ENCODE measurements around the gene IGF2.

IGF2 gene

DNA sequence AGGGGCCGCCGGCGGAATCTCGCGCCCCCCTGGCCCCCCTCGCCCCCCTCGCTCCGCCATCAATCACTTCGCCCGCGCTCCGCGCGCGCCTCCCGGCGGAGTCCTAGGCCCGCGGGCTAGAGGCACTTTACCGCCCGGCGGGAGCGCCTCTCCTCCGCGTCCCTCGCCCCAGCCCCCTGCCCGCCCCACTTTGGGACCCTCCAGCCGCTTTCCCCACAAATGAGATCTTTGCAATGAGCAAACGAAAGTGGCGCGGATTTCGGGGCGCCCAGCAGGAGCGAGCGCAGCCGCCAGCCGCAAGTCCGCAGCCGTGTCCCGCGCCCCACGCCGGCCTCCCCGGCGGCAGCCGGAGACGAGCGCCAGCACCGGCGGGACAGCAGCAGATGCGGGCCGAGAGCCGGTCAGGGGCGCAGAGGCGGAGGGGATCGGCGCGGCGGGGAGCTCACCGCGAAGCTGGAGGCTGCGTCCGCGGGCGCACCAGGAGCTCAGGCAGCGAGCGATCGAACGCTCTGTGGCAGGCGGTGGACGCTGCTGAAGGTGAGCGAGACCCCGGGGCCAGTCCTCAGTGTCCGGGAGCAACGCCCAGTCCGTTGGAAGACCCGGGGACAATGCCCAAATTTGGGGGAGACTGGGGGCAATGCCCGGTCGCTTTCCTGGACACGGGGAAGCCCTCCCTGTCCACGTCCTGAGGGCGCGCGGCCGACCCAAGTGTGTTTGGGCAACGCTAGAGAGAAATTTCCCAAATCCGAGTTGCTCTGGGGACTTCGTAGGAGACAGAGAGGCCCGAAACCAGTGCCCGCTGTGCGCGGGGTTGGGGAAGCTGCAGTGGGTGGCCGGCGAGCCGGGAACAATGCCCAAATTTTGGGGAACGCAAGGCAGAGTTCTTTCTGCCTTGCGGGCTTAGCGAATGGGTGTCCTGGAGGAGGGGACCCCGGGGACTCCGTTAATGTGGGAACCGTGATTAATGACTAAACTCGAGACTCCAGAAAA, 1.5 kb upstream of the IGF2 start:
- in situ Hi-C loops (cut with MboI; ENCODE audit: low pct_unique_long_range_greater_than_20kb, low sequenced_read_pairs): no loop called here

DNA sequence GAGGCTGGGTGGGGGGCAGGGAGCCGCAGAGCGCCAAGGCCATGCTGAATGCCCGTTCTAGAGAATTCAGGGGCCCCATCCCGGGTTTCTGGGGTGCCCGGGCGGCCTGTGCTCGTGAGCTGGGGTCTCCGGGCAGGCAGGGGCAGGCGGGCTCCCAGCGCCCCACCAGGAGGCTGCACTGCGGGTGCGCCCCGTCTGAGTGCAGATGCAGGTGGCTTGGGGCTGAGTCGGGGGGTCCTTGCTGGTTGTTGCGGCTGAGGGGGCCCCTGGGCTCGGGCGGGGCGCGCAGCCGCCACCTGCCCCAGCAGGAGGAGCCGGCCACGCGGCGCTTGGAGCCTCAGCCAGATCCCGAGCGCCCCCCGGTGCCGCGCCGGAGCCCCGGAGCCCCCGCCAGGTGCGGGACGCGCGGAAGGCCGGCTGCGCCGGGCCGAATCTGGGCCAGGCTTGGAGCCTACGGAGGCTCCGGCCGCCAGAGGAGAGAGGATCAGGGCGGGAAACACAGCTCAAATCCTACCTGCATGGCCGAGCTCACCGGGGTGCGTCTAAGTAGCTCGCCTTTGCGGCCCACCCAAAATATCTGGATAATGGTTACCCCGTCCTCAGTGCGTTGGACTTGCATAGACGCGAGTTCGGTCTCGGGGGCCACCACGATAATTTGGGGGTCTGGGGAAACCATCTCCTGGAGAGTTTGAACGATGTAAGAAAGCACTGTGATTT, 590 bp upstream of the IGF2 start:
- in situ Hi-C loops (cut with MboI; ENCODE audit: low pct_unique_long_range_greater_than_20kb, low sequenced_read_pairs): no loop called here
- no peak for DNase-seq

More for the DNA sequence above, 1.5 kb upstream of the IGF2 start:
- no peak for DNase-seq

DNA sequence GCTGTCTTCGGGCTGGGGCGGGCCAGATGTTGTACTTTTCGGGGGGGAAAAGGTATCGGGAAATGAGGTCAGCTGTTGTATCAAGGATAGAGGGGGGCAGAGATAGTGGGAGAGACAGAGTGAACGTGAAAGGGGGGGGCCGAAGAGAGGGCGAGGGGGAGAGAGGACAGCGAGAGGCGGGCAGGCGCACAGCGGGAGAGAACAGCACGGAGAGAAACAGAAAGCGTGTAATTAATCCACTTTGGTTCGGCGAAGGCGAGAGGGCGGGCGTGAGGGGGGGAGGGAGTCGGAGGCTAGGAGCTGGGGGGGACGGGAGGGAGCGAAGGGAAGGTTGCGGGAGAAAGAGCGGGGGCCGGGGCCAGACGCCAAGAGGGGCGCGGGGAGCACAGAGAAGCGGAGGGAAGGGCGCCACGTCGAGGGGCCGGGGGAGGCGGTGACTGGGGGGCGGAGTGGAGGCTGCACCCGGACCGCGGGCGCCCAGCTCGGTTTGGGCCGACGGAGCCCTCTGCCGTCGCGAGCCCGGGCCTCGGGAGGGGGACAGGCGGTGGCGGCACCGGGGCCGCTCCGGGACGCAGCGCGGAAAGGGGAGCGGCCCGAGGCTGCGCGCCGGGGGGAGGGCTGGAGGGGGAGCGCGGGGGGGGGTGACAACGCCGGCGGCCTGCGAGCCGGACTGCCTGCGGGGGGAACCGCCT, 612 bp downstream of the IGF2 start:
- in situ Hi-C loops (cut with MboI; ENCODE audit: low pct_unique_long_range_greater_than_20kb, low sequenced_read_pairs): no loop called here
- no peak for DNase-seq

DNA sequence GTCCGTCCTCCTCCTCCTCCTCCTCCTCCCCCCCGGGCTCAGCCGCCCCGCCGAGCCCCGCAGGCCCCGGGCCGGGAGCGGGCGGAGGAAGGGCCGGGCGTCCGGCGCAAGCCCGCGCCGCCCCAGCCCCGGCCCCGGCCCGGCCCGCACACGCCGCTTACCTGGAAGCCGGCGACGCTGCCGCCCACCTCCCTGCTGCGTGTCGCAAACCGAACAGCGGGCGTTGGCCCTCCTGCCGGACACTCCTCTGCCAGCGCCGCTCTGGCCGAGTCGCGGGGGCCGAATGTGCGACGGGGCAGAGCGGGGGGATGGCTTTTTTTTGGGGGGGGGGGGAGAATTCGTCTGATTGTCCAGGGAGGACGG, 1.1 kb downstream of the IGF2 start:
- in situ Hi-C loops (cut with MboI; ENCODE audit: low pct_unique_long_range_greater_than_20kb, low sequenced_read_pairs): no loop called here

DNA sequence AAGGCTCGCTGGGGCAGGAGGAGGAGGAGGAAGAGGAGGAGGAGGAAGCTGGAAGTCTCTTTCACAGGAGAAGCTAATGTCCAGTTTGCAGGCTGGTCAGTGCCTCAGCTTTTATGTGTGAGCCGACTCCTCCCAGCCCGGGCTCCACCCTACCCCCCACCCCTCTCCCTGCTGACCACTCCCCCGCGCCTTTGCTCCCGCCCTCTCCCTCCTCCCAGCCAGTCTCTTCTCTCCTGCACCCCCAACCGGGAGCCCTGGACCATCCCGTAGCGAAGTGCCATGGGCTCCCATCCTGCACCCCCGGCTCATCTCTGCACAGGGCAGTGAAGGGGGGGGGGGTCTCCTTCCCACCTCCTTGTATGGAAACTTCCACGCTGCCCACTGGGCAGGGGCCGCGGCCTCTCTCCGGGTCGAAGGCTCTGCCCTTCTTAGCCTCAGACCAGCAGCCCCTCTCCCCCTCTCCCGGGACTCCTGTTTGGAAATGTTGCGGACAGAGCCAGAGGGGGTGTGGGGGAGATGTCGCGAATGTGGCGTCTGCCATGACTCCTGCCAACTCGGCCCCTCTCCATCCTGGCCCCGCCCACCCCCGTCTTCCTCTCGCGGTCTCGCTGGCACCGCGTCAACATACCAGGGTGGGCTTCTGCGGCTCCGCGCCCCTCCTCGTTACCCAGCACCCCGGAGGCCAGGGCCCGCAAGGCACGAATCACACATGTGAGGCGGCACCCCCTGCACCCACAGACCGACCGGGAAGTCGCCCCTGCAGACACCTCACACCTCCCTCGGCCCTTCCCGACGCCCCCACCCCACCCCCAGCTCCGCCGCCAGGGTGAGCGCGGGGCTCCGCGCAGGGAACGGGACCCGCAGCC, 1.8 kb downstream of the IGF2 start:
- in situ Hi-C loops (cut with MboI; ENCODE audit: low pct_unique_long_range_greater_than_20kb, low sequenced_read_pairs): no loop called here
- DNase-seq: no peak

More for the DNA sequence above, 1.1 kb downstream of the IGF2 start:
- DNase-seq: no peak

DNA sequence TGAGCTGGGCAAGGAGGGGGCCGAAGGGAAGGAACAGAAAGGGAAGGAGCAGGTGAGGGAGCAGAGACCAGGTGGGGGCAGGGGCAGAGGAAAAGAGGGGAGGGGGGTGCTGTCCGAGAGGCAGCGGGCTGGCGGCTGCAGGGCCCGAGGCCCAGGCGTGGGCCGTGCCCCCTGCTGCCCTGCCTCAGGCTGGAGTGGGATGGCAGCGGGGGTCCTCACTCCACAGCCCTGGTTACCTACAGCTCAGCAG, 2.3 kb downstream of the IGF2 start:
- in situ Hi-C loops (cut with MboI; ENCODE audit: low pct_unique_long_range_greater_than_20kb, low sequenced_read_pairs): no loop called here
- no peak for DNase-seq

DNA sequence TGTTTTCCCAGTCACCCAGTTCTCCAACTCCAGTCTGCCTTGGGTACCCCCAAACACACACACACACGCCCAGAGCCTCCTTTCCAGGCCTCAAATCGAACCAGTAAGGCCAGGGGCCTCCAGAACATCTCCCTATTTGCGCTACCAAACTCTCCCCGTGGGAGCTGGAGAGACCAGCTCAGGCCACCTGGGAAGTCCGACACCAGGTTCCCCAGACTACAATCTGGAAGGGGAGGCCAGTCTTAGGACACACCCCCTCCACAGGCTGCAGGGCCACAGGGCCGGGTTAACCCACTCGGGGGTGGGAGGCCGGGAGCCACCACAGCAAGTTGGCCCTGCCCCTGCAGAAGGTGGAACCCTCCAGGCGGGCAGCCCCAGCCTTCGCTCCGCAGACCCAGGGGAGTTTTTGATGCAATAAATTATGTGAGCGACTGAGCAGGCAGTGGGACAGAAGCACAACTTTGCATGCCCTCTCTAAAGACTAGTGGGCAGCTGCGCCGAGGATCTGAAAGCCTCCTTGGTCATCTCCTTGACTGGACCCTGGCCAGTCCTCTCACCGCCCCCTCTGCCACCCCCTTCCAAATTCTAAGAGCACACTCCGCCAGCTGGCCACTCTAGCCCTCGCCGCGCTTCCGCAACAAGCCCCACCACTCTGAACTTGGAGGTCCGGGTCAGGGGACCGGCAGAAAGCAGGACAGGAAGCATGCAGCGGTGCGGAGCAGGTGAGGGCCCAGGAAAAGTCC, 2.8 kb downstream of the IGF2 start:
- in situ Hi-C loops (cut with MboI; ENCODE audit: low pct_unique_long_range_greater_than_20kb, low sequenced_read_pairs): no loop called here
- no peak for DNase-seq

DNA sequence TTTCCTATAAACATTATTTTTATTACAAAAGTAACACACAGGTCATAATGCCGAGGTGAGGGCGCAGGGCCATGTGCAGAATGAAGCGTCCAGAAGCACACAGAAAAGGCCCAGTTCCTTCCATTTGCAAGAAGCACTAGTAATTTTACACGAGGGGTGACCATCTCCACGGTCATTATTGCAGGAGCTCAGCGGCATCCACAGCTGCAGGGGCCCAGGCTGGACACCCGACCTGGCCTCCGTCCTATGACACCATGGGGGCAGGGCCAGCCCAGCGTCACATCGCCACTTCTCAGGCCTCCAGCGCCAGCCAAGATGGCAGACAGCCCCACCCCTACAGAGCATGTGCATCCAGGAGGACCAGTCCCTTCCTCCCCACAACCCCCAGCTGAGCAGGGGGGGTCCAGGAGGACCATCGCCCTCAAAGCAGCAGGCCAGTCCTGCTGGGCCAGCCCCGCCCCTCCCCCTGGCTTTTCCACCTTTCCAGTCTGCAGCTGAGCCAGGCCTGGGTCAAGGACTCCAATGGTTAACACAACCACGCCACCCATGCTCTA, 3.5 kb downstream of the IGF2 start:
- DNase-seq: no peak
- in situ Hi-C loops (cut with MboI; ENCODE audit: low pct_unique_long_range_greater_than_20kb, low sequenced_read_pairs): no loop called here

DNA sequence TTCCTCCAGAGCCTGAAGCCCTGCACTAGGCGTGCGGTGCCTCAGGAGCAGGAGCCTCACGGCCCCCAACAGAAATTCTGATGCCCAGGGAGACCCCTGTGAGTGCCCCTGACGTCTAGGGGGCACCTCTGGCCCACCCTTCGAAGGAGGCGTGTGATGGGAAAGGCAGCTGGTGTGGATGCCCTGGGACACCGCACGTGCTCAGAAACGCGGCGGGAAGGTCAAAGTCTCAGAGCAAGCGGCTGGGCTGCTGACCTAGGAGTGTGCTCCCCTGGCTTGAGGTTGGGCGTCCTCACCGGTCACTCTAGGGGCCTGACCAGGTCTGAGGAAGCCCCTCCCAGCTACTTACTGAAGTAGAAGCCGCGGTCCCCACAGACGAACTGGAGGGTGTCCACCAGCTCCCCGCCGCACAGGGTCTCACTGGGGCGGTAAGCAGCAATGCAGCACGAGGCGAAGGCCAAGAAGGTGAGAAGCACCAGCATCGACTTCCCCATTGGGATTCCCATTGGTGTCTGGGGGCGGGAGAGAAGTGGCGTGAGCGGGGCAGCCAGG, 4.1 kb downstream of the IGF2 start:
- DNase-seq: no peak
- in situ Hi-C loops (cut with MboI; ENCODE audit: low pct_unique_long_range_greater_than_20kb, low sequenced_read_pairs): no loop called here

DNA sequence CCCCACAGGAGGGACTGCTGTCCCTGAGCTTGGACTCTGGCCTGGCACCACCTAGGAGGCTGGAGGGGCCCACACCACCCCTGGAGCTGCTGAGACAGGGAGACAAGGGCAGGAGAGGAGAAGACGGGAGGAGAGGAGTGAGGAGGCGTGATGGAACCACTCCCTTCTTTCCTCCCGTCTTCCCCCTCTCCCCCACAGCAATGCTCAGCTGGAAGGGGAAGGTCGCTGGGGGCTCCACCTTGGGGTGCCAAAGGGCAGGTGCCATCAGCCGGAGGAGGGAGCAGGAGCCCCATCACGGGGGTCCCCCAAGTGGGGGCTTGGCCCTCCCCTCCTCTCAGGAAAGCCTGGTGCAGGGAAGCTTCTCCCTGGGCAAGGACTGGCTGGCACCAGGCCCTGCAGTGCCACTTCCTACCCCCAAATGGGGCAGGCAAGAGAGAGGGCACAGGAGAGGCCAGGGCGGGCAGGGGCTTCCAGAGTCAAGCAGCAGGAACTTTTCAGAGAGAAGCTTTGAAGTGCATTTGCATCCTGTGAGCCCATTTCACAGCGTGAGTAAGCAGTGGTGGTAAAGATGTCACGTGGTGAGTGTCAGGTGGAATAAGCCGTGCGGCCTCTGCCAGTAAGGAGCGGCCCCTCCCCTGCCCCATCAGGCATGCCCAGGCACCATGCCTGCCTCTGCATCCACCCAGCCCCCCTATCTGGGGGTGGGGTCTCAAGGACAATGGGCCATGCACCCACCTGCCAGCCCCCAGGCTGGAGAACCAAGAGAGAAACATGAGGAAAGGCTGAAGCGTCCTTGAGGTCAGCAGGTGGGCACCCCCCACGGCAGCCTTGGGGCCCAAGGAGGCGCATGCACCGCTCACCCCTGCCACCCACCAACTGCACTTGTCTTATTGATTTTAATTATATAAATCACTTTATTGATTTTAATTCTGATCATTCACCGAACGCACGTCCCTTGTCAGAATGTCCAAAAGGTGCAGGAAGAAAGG, 4.9 kb downstream of the IGF2 start:
- no peak for DNase-seq
- in situ Hi-C loops (cut with MboI; ENCODE audit: low pct_unique_long_range_greater_than_20kb, low sequenced_read_pairs): no loop called here

DNA sequence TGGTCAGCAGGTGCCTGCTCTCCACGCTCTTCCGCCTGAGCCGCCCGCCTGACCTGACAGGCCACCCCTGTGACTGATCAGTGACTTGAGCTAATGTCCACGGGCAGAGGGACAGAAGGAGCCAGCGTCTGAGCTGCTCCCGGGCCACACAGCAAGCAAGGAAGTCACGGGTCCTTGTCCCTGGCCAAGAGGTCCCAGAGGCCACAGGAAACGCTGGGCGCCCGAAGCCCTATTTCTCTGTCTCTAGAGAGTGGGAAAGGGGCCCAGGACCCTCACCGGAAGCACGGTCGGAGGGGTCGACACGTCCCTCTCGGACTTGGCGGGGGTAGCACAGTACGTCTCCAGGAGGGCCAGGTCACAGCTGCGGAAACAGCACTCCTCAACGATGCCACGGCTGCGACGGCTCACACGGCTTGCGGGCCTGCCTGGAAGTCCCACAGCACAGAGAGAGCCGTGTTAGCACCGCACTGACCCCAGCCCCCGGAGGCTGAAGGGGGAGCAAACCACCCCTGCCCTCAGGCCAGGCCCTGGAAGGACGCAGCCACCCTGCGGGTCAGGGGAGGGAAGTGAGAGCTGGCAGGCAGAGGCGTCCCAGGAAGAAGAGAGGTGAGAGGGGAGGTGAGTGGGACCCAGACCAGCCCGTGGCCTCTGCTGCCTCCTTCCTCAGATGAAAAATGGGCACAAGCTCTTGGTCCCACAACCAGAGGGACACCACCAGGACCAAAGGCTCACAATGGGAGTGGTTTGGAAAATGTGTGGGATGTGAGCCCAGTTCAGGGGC, 5.8 kb downstream of the IGF2 start:
- in situ Hi-C loops (cut with MboI; ENCODE audit: low pct_unique_long_range_greater_than_20kb, low sequenced_read_pairs): no loop called here
- no peak for DNase-seq

DNA sequence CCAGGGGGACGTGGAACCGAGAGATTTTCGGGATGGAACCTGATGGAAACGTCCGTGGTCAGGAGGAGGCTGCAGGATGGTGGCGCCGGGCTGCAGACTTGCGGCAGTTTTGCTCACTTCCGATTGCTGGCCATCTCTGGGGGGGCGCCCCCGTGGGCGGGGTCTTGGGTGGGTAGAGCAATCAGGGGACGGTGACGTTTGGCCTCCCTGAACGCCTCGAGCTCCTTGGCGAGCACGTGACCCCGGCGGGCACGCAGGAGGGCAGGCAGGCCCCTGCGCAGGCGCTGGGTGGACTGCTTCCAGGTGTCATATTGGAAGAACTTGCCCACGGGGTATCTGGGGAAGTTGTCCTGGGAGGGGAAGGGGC, 6.3 kb downstream of the IGF2 start:
- in situ Hi-C loops (cut with MboI; ENCODE audit: low pct_unique_long_range_greater_than_20kb, low sequenced_read_pairs): no loop called here
- peak; percentile 14 for DNase-seq

DNA sequence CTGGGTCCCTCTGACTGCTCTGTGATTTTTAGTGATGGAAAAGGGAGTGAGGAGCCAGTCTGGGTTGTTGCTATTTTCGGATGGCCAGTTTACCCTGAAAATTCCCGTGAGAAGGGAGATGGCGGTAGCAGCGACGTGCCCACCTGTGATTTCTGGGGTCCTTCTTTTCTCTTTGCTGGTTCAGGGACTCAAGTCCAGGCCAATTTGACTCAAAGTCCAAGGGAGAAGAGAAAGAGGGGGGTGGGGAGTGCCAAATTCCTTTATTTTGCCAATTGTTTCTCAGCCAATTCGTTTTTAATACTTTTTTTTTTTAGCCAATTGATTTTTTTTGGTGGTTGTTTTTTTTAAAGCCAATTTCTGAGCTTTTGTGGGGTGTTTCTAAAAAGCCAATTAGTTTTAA, 6.9 kb downstream of the IGF2 start:
- in situ Hi-C loops (cut with MboI; ENCODE audit: low pct_unique_long_range_greater_than_20kb, low sequenced_read_pairs): no loop called here

DNA sequence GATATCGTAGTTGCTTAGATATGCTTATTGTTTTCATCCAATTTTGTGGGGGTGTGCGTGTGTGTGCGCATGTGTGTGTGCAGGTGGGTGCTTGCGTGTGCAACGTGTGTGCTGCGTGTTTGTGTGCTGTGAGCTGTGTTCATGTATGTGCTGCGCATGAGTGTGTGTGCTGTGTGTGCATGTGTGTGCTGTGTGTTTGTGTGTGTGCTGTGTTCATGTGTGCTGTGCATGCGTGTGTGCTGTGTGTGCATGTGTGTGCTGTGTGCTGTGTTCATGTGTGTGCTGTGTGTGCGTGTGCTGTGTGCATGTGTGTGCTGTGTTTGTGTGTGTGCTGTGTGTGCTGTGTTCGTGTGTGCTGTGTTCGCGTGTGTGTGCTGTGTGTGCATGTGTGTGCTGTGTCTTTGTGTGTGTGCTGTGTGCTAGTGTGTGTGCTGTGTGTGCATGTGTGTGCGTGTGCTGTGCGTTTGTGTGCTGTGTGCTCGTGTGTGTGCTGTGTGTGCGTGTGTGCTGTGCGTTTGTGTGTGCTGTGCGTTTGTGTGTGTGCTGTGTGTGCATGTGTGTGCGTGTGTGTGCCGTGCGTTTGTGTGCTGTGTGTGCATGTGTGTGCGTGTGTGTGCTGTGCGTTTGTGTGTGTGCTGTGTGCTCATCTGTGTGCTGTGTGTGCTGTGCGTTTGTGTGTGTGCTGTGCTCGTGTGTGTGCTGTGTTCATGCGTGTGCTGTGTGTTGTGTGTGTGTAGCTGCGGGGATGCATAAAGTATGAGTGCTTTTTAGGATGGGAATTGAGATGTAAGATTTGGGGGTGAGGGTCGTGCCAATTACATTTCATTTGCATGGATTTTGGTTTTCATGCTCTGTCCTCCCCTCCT, 7.6 kb downstream of the IGF2 start:
- in situ Hi-C loops (cut with MboI; ENCODE audit: low pct_unique_long_range_greater_than_20kb, low sequenced_read_pairs): no loop called here
- no peak for DNase-seq

More for the DNA sequence above, 6.9 kb downstream of the IGF2 start:
- DNase-seq: no peak

DNA sequence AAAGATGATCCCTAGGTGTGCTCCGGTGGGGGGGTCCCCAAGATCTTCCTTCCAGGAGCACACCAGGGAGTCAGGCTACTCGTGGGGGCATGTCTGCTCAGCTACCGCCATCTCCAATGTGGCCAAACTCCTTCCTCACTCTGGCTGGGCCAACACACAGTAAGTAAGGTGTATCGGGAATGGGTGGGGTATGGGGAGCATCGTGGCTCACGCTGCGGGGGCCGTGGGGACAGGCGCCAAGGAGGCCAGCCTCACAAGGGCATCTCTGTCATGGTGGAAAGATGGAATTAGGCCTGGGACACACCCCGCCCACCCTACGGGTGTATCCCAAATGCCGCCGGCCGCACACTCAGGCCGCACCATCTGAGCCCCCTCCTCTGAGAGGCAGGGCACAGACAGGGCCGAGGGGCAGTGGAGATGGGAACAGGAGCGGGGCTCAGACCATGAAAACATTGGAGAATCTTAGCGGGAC, 8.3 kb downstream of the IGF2 start:
- in situ Hi-C loops (cut with MboI; ENCODE audit: low pct_unique_long_range_greater_than_20kb, low sequenced_read_pairs): no loop called here
- no peak for DNase-seq

Data from KBM-7 (cell line).